Activated T-helper 1 cell treated with anti-CD3 and anti-CD28 coated beads, Interleukin-2, amount 50 U/mL, for 16 hours (primary cell): ENCODE data around the gene ETS1.
"Not testable (repeated sequence)": the region's sequence is repeated elsewhere in the genome, so short reads cannot be mapped to it uniquely, and the experiment has no call there.

Experiments used
- DNase-seq, 2 donors: peaks; one replicate each; pipeline ENCODE4 v3.0.0-alpha.2; 2020; ENCODE audit warnings: low read depth in 1 of 2, low spot score in 1 of 2

The ETS1 gene

DNA sequence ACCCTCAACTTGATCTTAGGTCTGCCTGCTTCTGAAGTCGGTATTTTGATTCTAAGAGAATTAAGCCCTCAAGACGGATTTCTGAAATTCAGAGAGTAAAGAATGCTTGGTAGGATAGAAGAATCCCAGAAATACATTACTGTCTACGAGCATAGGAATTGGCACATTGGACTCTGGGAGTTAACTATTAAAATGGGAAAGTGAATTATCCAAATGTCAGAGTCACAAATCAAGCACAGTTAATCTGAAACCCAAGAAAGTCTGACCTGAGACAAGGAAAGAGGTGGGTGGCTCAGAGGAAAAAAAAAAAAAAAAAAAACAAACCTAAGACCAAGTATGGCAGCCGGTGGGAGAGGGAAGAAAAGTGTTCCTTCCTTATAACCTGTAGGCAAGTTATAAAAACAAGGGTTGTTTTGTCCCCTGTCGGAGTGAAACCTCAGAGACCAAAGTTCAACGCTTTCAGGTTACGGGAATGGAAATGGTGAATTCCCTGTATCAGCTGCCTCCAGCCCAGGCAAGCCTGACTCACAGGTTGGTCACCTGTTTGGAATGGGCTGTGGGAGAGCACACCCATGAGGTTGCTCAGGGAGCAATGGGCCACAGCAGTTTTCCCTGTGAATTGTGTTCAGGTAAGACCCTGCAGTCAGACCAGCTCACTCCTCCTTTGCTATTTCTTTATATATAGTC, 139.0 kb downstream of the ETS1 start:
- DNase-seq, result no peak

DNA sequence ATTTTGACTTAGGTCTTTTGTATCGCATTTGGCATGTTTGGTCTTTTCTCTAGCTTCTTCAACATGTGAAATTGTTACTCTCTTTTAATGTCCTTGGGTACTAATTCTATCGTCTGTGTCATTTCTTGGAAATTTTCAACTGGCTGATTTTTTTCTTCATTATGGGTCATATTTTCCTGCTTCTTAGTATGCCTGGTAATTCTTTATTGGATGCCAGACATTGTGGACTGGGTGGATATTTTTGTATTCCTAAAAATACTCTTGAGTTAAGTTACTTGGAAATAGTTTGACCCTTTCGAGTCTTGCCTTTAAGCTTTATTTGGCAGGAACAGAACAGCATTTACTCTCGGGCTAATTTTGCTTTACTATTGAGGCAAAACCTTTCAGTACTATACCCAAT, 140.1 kb downstream of the ETS1 start:
- no peak for DNase-seq

DNA sequence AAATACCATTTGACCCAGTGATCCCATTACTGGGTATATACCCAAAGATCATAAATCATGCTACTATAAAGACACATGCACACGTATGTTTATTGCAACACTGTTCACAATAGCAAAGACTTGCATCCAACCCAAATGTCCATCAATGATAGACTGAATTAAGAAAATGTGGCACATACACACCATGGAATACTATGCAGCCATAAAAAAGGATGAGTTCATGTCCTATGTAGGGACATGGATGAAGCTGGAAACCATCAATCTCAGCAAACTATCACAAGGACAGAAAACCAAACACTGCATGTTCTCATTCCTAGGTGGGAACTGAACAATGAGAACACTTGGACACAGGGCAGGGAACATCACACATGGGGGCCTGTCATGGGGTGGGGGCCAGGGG, 141.4 kb downstream of the ETS1 start:
- DNase-seq, result not testable (repeated sequence)

DNA sequence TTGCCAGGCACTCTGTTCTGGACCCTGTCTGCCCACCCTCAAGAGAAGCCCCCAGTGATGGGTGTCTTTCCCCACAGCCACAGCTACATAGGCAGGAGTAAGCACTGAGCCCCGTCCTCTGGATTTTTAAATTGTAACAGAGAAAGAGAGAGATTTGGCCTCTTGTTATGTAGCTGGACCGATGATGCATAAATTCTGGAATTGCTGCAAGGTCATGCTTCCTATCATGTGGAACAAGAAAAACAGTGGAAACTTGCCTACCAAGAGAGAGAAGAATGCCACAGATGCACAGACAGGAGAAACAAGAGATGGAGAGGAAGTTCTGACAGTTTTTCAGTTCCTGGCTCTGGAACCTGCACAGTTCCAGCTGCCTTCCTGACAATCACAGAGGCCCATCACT, 150.2 kb downstream of the ETS1 start:
- DNase-seq, result no peak

DNA sequence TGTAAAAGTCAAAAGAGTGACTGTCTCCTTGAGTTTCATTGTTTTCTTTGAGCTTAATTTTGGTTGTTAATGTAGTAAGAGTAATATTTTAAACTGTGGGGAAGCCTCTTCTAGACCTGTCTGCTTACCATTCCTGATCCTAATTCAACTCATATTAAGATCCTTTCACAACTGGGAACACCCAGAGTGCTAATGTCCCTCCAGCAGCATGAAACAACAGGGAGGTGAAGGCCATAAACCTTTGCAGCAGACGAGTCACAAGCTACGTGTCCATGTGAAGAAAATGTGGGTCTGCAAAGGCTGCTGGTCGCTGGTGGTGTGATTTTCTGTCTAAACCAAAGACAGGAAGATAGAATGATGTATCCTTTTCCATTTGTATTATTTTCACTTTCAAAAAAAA, 152.5 kb downstream of the ETS1 start:
- no peak for DNase-seq

DNA sequence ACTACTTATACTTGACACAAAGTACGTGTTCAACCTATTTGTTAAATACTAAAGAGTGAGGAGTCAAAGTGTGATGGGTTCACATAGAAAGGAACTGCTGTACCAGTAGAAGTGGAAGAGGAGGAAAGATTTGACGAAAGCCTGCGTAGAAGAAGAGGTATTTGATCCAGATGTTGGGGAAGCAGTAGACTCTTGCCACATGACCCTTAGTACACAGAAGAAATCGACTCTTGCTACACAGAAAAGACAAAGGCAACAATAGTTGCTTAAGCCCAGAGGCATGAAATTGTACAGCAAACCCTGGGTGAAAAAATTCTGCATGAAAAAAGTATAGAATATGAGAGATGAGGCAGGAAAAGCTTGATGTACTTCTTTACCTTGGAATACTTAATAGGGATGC, 152.9 kb downstream of the ETS1 start:
- DNase-seq, result no peak

DNA sequence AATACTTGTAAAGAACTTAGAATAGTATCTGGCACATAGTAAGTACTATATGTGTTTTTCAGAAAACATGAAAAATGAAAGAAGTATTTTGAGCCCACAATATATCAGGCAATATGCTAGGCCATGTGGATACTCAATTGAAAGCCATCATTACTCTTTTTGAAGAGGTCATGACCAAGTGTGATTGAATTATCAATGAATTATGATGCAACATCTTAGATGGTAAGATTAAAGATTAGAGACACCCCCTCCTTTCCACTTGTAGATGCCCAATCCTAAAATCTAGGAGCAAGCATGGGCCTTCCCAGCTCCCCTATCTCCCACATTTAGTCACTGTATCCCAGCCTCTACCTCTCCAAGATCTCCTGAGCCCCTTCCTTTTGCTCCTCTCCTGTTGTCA, 154.4 kb downstream of the ETS1 start:
- no peak for DNase-seq

DNA sequence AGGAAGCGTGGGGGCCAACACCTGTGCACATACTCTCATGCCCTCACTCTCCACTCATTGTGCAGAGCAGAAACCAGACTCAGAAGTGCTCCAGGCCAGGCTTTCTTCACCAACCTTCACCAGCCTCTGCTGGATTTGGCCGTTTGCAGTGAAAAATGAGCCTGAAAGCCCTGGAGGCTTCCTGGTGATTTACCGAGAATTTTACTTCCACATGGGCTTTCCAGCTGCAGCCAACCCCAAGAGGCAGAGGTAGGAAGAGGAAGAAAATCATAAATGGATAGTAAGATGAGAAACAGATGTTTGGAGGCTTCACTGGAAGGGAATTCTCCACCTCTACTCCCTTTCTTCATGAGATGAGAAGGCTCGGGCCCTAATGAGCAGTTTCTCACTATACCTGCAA, 155.4 kb downstream of the ETS1 start:
- DNase-seq, result no peak

DNA sequence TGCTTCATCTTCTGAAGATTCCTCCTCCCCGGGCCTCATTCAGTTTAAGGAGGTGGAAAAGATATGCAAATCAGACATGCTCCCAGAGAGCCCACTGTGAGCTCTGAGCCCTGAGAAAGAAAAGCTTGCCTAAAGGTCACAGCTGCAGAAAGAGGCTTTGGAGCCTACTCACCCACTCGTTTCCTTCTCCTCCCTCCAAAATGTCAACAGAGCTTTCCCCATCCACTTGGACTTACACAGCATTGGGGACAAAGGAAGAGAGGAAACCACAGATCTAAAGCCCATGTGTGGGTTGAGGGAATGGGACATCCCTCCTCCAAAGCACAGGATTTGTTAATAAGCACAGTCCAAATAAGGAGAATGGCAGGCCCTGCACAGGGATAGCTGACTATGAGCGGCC, 158.4 kb downstream of the ETS1 start:
- DNase-seq, result no peak

DNA sequence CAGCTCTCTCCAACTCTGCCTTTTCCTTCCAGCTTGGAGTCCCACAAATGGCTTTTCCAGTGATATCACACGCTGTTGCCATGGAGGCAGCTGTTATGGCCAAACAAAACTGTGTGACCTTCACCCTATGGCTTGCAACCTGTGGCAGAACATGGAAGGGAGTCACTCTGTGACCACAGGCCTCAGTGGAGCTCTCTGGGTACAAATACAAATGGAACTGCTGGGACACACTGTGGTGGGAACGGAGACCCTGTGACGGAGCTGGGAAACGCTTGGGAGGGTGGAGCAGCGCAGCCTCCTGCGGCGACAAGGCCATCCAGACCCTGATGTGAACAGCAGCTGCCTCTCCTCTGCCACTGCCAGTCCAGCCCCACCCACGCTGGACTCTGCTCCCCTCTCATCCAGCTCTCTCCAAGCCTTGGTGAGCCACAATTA, 162.5 kb downstream of the ETS1 start:
- no peak for DNase-seq

DNA sequence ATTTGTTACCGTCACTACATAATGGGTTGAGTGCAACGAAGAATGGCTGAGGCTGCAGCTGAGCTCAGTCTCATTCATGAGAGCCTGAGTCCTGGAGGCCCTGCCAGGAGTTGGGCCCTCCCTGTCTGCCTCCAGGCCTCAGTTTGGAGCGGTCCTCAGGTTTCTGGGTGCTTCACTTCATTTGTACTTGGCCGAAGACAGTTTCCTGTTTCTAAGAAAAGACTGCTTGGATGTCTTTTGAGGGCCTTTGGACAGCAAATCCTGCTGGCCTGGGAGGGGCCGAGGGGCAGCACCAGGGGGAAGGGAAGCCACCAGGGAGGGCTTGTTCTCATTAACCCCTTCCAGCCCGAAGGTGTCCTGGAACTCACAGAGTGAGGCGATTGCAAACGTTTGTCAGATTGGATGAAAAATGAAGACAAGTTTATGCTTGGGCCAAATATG, 163.1 kb downstream of the ETS1 start:
- DNase-seq, result no peak

DNA sequence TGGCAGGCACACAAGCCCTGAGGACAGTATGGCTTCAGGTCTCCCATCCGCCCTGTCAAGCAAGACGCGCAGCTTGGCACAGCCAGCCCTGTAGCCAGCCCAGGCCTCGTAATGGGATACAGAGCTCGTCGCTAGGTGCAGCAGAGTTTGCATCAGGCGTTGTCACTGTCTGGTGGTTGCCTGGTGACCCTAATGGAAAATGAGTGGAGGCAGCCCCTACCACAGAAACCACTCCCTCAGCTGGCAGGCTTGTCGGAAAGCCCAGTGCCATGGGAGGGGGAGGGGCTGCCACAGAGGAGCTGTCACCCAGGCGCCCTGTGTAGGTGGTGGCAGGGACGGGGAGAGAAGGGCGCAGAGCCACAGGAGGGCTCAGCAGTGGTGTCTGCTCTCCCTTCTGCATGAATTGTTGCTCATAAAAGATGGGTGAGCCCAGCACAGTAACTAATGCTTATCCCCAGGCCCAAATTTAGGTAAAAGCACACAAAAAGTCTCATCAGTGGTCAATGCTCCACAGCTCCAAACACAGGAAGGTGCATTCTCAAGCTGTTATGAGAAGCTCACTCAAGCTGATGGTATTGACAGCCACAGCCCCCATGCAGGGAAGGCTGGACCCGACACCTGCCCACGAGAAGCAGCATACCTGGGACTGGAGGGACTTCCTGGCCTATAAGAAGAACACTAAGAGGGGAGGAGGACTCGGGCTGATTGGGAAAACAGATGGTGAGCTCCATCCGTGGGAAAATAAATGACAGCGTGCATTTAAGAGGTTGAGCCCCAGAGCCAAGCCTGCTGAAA, 164.6 kb downstream of the ETS1 start:
- peak; percentile 54 to 77 for DNase-seq

DNA sequence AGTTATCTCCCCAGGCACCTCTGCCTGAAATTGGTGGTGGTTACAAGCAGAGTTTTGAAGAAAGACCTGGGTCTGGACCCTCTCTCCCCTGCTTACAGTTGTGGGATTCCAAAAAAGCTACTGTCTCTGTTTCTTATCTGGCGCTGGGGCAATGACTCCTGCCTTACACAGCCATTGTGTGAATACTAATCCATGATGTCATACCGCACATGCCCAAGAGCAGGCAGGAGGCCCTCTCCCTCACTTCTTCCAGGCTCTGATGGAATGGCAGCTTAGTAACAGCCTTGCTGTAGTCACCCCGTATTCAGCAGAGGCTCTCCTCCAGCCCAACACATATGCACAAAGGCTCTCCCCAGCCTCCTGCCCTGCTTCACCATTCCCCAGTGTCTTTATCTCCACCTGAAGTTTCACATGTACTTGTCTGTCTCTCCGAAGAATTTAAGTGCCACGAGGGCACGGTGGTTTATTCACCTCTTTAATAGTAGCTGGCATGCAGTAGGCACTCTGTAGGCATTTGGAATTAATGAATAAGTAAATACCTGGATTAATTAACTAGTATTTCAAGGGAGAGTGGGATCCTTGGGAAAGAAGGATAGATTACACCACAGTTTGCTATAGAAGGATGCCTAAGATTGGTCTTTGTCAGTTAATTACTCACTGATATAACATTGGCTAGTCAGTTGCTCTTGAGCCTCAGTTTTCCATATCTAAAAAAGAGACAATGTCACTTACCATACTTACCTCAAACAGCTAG, 165.6 kb downstream of the ETS1 start:
- DNase-seq, result no peak

DNA sequence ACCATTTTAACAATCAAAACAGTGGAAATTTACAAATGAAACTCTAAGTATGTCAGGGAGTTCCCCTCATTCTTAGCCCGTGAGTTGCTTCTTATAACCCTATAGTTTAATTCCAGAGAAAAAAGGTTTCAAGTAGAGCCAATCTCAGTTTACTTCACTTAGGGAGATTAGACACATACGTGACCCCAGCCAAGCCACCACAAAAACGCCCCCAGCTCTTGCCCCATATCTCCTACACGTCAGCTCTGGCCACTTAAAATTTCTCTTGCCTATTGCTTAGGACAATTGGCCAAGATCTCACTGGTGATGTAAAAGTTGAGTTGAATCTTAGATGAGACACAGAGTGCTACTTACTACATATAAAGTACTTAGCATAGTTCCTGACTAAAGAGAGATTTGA, 166.4 kb downstream of the ETS1 start:
- DNase-seq, result no peak

DNA sequence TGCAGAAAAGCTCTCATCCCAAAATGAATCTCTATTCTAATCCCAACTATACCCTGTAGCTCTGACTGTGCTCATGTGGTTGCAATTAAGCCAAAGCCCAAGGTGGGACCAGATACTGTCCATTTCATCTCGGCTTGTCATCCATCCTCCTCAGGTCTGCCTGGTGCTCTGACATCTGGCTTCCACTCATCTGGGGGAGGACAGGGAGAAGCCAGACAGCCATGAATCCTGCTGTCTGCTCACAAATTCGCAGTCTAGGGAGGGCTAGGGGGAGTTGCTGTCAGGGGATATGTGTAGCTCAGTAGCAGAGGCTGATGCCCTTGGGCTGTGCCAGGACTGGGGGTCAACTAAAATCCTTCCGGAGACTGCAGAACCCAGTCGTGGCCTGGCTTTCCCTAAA, 167.1 kb downstream of the ETS1 start:
- DNase-seq, result no peak

DNA sequence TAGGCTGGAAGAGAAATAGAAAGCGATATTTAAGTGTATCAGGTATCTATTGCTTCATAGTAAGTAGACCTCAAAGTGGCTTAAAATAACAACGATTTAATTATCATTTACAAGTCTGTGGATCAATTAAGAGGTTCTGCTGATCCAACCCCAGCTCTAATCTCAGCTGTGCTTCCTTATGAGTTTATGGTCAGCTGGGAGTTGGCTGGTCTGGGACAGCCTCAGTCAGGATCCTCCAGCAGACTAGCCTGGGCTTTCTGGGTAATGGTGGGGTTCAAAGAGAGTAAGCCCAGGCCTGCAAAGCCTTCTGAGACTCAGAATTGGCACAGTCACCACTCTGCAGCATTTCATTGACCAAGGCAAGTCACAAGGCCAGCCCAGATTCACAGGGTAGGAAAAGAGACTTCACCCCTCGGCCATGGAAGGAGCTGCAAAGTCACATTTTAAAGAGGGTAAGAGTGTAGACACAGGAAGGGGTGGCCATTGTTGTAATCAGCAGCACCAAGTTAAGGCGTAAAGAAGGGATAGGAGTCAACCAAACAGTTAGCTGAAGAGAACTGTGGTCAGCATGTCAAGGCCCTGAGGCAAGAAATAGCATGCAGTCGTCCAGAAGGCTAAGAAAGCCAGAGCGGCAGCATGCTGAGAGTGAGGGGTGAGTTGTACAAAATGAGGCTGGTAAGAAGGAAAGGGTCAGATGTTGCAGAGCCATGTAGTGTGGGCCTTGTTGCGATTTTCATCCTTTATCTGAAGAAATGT, 168.2 kb downstream of the ETS1 start:
- no peak for DNase-seq

DNA sequence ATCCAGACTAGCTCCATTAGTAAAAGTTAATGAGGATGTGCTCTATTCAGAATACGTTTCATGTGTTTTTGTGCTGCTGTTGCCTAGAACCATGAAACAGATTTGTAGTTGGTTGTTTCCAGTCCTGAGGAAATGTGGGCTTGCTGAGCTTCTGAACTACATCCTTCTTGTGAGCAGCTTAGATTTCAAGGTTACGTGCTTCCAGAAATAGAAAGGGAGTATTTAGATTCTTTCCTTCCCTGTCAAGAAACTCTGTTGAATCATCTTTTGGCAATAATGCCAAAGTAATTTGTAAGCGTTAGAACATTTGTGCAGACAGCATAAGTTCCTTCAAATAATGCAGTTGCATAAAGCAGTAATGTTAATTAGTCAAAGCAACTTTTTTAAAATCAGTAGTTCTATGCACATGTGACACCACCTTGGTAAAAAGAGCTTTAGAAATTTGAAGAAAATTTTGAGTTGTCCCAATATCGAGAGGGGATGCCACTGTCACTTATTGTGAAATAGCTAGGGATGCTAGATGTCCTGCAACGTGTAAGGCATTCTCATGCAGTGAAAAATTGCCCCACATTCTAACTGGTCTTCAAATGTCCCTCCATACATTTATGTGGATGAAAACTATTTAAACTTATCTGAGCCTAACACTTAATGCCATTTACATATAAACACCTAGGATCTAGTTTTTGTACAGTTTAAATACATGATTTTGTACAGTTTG, 169.6 kb downstream of the ETS1 start:
- DNase-seq, result no peak

DNA sequence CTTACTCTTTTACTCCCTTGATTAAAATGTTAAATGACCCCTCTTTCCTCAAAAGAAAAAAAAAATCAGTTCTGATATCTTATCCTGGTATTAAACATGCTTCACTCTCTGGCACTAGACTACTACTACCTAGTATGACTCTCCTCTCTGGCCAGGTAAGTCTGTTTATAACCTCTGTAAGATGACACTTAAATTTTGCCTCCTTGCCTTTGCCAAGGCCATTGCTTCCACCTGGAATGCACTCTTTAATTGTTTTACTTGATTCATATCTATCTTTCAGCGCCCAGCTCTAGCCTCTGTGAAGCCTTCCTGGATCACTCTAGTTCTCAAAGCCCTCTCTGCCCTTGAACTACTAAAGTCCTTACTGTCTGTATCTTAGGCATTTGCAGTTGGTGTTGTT, 170.4 kb downstream of the ETS1 start:
- no peak for DNase-seq

DNA sequence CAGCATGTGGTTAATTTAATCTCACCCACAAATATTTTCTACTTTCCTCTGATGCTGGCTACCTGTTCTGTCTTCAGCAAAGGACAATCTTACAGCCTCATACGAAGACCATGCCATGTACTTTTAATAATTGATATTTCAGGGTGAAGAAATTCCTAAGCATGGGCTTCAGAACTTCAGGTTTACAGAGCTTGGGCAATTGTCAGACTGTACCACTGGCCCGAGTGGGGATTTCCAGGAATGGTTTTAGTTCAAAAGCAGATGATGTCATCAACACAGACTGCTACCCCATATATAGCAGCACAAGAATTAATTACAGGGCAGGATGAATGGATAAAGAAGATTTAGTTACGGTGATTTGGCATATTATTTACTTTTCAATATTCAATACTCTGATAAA, 171.8 kb downstream of the ETS1 start:
- no peak for DNase-seq
